CD4-positive, alpha-beta T cell (primary cell): ENCODE results near the gene ST6GALNAC4. TPM values are rescaled to one million over a fixed set of nuclear protein-coding genes. Genes with fewer than 3 reads are reported as not detected.

Experiments used
- ATAC-seq: fragments of 200-7000 bp; cut with Tn5 transposase; one replicate; pipeline ENCODE4 v1.10.0; 2022; ENCODE audit warnings: mild to moderate bottlenecking; ENCODE audit not compliant: poor library complexity
- CTCF ChIA-PET: fragments of 350-600 bp; sonication (Branson Sonifier 250); formaldehyde crosslinking; loops from one replicate; lab custom pipeline; 2021; ENCODE audit warnings: antibody characterized with exemption, inconsistent platforms; lab: Charles Lee
- POLR2A ChIA-PET: fragments of 350-600 bp; sonication (Branson Sonifier 250); formaldehyde crosslinking; loops from one replicate; lab custom pipeline; 2021; ENCODE audit warnings: antibody characterized with exemption, inconsistent platforms; lab: Charles Lee
- DNase-seq, 14 experiments: peaks; one replicate each; pipeline ENCODE4 v3.0.0-alpha.2; 2013 to 2020; ENCODE audit warnings: mixed read lengths in 2 of 14
- H3K27ac ChIP-seq, 2 donors: one replicate each; pipeline versions ENCODE4 v1.5.1 to v1.7.0; 2013; ENCODE audit warnings: low read length in 2 of 2, low read depth in 1 of 2, mild to moderate bottlenecking in 1 of 2
- H3K27me3 ChIP-seq, 2 experiments: 1 replicate in 1 of 2; 2 replicates in 1 of 2; pipeline versions ENCODE4 v1.6.1 to v1.7.0; 2013; ENCODE audit warnings: low read length in 2 of 2, control low read depth in 1 of 2, mild to moderate bottlenecking in 1 of 2, moderate library complexity in 1 of 2; ENCODE audit not compliant: insufficient read depth in 2 of 2, control insufficient read depth in 1 of 2
- H3K36me3 ChIP-seq: one replicate; pipeline ENCODE4 v1.6.1; 2013; ENCODE audit warnings: low read length, control low read depth; ENCODE audit not compliant: insufficient read depth
- H3K4me1 ChIP-seq: one replicate; pipeline ENCODE4 v1.6.1; 2013; ENCODE audit warnings: low read length, control low read depth; ENCODE audit not compliant: insufficient read depth
- H3K4me3 ChIP-seq: one replicate; pipeline ENCODE4 v1.5.1; 2013; ENCODE audit warnings: mild to moderate bottlenecking, low read length, moderate library complexity
- H3K9me3 ChIP-seq, 2 experiments: 1 replicate in 1 of 2; 2 replicates in 1 of 2; pipeline versions ENCODE4 v1.6.1 to v1.7.0; 2013; ENCODE audit warnings: low read length in 2 of 2, mild to moderate bottlenecking in 2 of 2, control low read depth in 1 of 2, moderate library complexity in 1 of 2; ENCODE audit not compliant: control insufficient read depth in 1 of 2, insufficient read depth in 1 of 2
- H3K27ac Mint-ChIP-seq: one replicate; pipeline ENCODE4 v1.8.0; 2020; ENCODE audit warnings: mixed read lengths
- H3K27me3 Mint-ChIP-seq: one replicate; pipeline ENCODE4 v1.8.0; 2021; ENCODE audit warnings: mixed read lengths
- H3K36me3 Mint-ChIP-seq: one replicate; pipeline ENCODE4 v1.8.0; 2021; ENCODE audit warnings: low read depth, mixed read lengths
- H3K4me1 Mint-ChIP-seq: one replicate; pipeline ENCODE4 v1.8.0; 2021; ENCODE audit warnings: low read depth, mixed read lengths
- H3K4me3 Mint-ChIP-seq: one replicate; pipeline ENCODE4 v1.8.0; 2020; ENCODE audit warnings: mild to moderate bottlenecking, mixed read lengths
- H3K9me3 Mint-ChIP-seq: one replicate; pipeline ENCODE4 v1.8.0; 2020; ENCODE audit warnings: mixed read lengths
- intact Hi-C, 2 experiments: fragments of 100-400 bp; cut with DNase I in 1 of 2; cut with micrococcal nuclease in 1 of 2; formaldehyde crosslinking; loops; one replicate each; pipeline versions ENCODE4 v1.15.1 to v1.9.0; 2023 to 2025; cut with DNase I, micrococcal nuclease
- total RNA-seq, 174 experiments: library from RNA in 2 of 174; stranded (reverse) in 2 of 174; gene quantifications; one replicate each; pipeline ENCODE4 v1.2.3 and lab custom pipeline; 2021 to 2026
- TF ChIP-seq, protein P1 (sequence below): fragments of 200-600 bp; IDR thresholded peaks from one replicate; pipeline ENCODE4 v1.8.0; 2022; ENCODE audit warnings: antibody characterized with exemption, mild to moderate bottlenecking

The ST6GALNAC4 gene
- total RNA-seq, 2 experiments from 2014 or later: 28.7 to 30.2 TPM

DNA sequence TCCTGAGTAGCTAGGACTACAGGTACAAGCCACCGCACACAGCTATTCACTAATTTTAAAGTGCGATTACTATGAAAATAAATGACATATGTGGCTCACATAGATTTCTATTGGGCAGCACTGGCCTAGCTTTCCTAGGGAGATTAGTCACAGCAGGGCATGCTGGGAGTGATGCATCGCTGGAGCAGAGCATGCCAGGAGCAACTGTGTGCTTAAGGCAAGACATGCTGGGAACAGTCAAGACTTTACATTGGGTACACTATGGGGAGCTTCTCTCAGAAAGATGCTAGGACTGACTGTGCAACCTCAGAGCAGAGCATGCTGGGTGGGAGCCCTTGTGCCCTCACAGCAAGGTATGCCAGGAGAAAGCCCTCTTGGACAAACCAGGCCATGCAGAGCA is 26.8 kb downstream of the ST6GALNAC4 start:
- no peaks in the 10 kb centered on the region for H3K27me3 Mint-ChIP-seq
- H3K4me3 ChIP-seq: no peak overlapping the region
- peaks cover 86% of the 10 kb centered on the region for H3K36me3 Mint-ChIP-seq
- H3K27ac Mint-ChIP-seq: no peak overlapping the region
- intact Hi-C loops: no loop called here
- no peaks in the 10 kb centered on the region for H3K27me3 ChIP-seq
- no peaks in the 10 kb centered on the region for H3K9me3 Mint-ChIP-seq
- no peak for DNase-seq
- no peak overlapping the region for H3K27ac ChIP-seq
- ATAC-seq: no peak
- TF ChIP-seq, protein P1, sequence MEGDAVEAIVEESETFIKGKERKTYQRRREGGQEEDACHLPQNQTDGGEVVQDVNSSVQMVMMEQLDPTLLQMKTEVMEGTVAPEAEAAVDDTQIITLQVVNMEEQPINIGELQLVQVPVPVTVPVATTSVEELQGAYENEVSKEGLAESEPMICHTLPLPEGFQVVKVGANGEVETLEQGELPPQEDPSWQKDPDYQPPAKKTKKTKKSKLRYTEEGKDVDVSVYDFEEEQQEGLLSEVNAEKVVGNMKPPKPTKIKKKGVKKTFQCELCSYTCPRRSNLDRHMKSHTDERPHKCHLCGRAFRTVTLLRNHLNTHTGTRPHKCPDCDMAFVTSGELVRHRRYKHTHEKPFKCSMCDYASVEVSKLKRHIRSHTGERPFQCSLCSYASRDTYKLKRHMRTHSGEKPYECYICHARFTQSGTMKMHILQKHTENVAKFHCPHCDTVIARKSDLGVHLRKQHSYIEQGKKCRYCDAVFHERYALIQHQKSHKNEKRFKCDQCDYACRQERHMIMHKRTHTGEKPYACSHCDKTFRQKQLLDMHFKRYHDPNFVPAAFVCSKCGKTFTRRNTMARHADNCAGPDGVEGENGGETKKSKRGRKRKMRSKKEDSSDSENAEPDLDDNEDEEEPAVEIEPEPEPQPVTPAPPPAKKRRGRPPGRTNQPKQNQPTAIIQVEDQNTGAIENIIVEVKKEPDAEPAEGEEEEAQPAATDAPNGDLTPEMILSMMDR: no peak
- CTCF ChIA-PET: interaction anchor here (0.7 to 1.2 kb wide), 2 partner anchors 31 to 155 kb away, joined by 3 read pairs; partner anchors contain the start of gene TOR2A
- H3K36me3 ChIP-seq: peaks cover 70% of the 10 kb centered on the region
- POLR2A ChIA-PET: interaction anchor here (0.9 to 1.7 kb wide), 3 partner anchors 16 to 31 kb away, joined by 3 to 4 read pairs (median 4); no protein-coding TSS in a partner anchor
- no peak overlapping the region for H3K4me3 Mint-ChIP-seq
- H3K4me1 Mint-ChIP-seq: peaks cover 10% of the 10 kb centered on the region
- H3K4me1 ChIP-seq: peaks cover 4% of the 10 kb centered on the region
- peaks cover 14 to 15% of the 10 kb centered on the region in 2 experiments for H3K9me3 ChIP-seq

DNA sequence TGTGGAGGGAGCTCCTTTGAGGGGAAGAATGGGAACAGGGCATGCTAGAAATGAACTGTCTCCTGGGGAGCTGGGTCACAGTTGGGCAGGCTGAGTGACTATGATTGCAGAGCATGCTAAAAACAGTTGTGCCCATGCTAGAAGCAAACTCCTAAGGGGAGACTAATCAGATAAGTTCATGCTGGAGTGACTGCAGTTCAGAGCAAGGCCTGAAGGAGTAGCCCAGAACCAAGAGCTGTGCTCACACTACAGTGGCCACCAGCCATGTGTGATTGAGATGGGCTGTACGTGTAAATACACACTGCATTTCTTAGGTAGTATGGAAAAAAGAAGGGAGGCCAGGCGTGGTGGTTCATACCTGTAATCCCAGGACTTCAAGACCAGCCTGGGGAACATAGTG is 29.0 kb downstream of the ST6GALNAC4 start:
- Mint-ChIP-seq H3K27ac (no peak overlapping the region), H3K36me3 (peaks cover 83% of the 10 kb centered on the region), H3K9me3 (no peaks in the 10 kb centered on the region), H3K4me1 (peaks cover 10% of the 10 kb centered on the region), H3K27me3 (no peaks in the 10 kb centered on the region), H3K4me3 (no peak overlapping the region)
- peaks cover 6% of the 10 kb centered on the region for H3K4me1 ChIP-seq
- ATAC-seq (peak; percentile 66), DNase-seq (no peak)
- no peak overlapping the region for H3K27ac ChIP-seq
- TF ChIP-seq, protein P1: no peak
- peaks cover 0 to 3% of the 10 kb centered on the region in 2 experiments for H3K9me3 ChIP-seq
- CTCF ChIA-PET: no interaction called here
- intact Hi-C loops: no loop called here
- H3K36me3 ChIP-seq: peaks cover 60% of the 10 kb centered on the region
- H3K27me3 ChIP-seq: no peaks in the 10 kb centered on the region
- no peak overlapping the region for H3K4me3 ChIP-seq
- POLR2A ChIA-PET: no interaction called here

DNA sequence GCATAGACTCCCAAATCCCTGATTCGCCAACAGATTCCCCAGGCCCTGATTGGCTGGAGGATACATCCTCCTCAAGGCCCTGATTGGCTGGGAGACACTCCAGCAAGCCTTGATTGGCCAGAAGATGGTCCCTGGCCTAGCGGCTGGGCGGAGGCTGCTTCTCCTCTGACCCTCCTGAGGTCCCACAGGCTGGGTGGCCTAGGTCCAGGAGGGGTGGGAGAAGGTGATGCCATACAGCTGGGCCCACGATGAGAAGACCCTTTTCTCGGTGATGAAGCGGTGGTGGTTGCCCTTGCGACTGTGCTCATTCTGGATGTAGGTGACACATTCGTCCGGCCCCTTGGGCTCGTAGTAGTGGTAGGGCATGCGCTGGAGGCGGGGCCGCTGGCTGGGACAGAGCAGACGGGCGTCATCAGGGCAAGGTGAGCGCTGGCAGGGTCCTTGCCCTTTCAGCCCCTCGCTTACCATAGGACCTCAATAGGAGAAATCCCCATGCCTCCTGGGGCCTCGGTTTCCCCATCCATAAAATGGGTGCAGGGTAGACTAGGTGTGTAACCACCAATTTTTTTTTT is 30.4 kb downstream of the ST6GALNAC4 start:
- ChIA-PET CTCF (no interaction called here), POLR2A (interaction anchor here (1.3 kb wide), 1 partner anchor 187 kb away, joined by 3 read pairs; no protein-coding TSS in a partner anchor)
- Mint-ChIP-seq H3K4me1 (peaks cover 5% of the 10 kb centered on the region), H3K36me3 (peaks cover 78% of the 10 kb centered on the region), H3K9me3 (no peaks in the 10 kb centered on the region), H3K4me3 (no peak overlapping the region), H3K27me3 (no peaks in the 10 kb centered on the region), H3K27ac (no peak overlapping the region)
- Histone ChIP-seq H3K27me3 (no peaks in the 10 kb centered on the region), H3K4me3 (no peak overlapping the region), H3K9me3 (no peaks in the 10 kb centered on the region), H3K4me1 (peaks cover 6% of the 10 kb centered on the region), H3K36me3 (peaks cover 58% of the 10 kb centered on the region), H3K27ac (no peak overlapping the region)
- ATAC-seq: peak; percentile 25
- intact Hi-C loops: no loop called here
- DNase-seq: no peak
- TF ChIP-seq, protein P1: no peak
